ENCODE data around the gene DNASE1. TPM values are rescaled to one million over a fixed set of nuclear protein-coding genes. Genes with fewer than 3 reads are reported as not detected.

DNASE1 gene
- total and polyA plus RNA-seq, 9 of the 15 experiments (the other 6 are each of a cell fraction or from before 2014, with no cell fraction given) = 0.53 to 10.1 (median 5.9) TPM

GRCh38 chr16:3690980-3691720 lies 36.7 kb downstream of the DNASE1 start:
- Histone ChIP-seq H3K9ac (ENCODE audit: insufficient read depth in 1 of 2, low read depth in 2 of 2, low read length in 2 of 2) (peak overlapping the region in 1 of 2 experiments; percentile 60; a peak in 2 of 4 replicates), H3K4me3 (no peak overlapping the region), H3K4me1 (replicated peaks in 1 of 2; ENCODE audit: control insufficient read depth in 2 of 2, insufficient read depth in 2 of 2, low read length in 2 of 2) (peaks cover 7 to 18% of the 10 kb centered on the region in 2 experiments; a peak in 4 of 5 replicates), H4K20me1 (replicated peaks; ENCODE audit: control insufficient read depth, insufficient read depth, low read length) (peaks cover 15% of the 10 kb centered on the region), H3K79me2 (ENCODE audit: control insufficient read depth, insufficient read depth, low read length) (peaks cover 55% of the 10 kb centered on the region), H3K27ac (ENCODE audit: extremely low read depth, low read depth, low read length) (no peak overlapping the region), H3K9me3 (replicated peaks; ENCODE audit: control insufficient read depth, insufficient read depth, low read depth, low read length) (no peaks in the 10 kb centered on the region), H2AFZ (ENCODE audit: low read depth, low read length) (no peak overlapping the region), H3K4me2 (ENCODE audit: insufficient read depth, low read length) (no peak overlapping the region; the same call in 1 of the 2 replicates), H3K9me1 (ENCODE audit: control insufficient read depth, insufficient read depth, low read length) (no peaks in the 10 kb centered on the region), H3K36me3 (ENCODE audit: control insufficient read depth, insufficient read depth, low read length) (peaks cover 82% of the 10 kb centered on the region; the same call in 2 of the 3 replicates), H3K27me3 (ENCODE audit: control insufficient read depth in 2 of 2, insufficient read depth in 2 of 2, low read length in 2 of 2) (no peaks in the 10 kb centered on the region)
- FAIRE-seq (peak; percentile 35), ATAC-seq (peak; percentile 15; the same call in 1 of the 3 replicates), DNase-seq (ENCODE audit: extremely low read depth in 1 of 4, low spot score in 3 of 4) (peak in 1 of 4 experiments; percentile 24)
- WGBS (ENCODE audit: insufficient coverage, low coverage, missing lambda C conversion rate) = 83% methylated on average over 18 of the region's 19 CpGs
- TF ChIP-seq ZNF76 (CRISPR knock-in tag; IDR thresholded peaks at IDR 0.05; ENCODE audit: borderline replicate concordance) (no peak), POLR2G (IDR thresholded peaks at IDR 0.05; ENCODE audit: low read depth, low read length) (0 out of 2 replicates have a peak, but pooled peaks have one; percentile 8), FOSL1 (tag; conservative IDR thresholded peaks at IDR 0.05) (no peak), GTF2A2 (tag; IDR thresholded peaks at IDR 0.05) (no peak), RERE (CRISPR knock-in tag; IDR thresholded peaks at IDR 0.05; ENCODE audit: borderline replicate concordance) (no peak)
- in situ Hi-C loops (cut with MboI) = no loop called here
- intact Hi-C loops (cut with micrococcal nuclease) = loop anchor here (1.0 kb wide), 1 partner anchor 189 kb away; the partner anchor contains the start of gene CREBBP
- no TSS peak for BruUV-seq (replicated peaks)
- POLR2A ChIA-PET = interaction anchor here (0.7 to 1.6 kb wide), 2 partner anchors 187 to 246 kb away, joined by 3 read pairs; no protein-coding TSS in a partner anchor
- CTCF ChIA-PET (ENCODE audit: low intra/inter-chr PET ratio) = interaction anchor here (1.4 kb wide), 1 partner anchor 189 kb away, joined by 7 read pairs; the partner anchor contains the start of gene CREBBP
